Measurements from ENCODE around the gene USP20. TPM values are rescaled to one million over a fixed set of nuclear protein-coding genes. Genes with fewer than 3 reads are reported as not detected.
A peak's percentile ranks its signal among the peaks of the same experiment; 100 is the strongest.
"Not testable (repeated sequence)": the region's sequence is repeated elsewhere in the genome, so short reads cannot be mapped to it uniquely, and the experiment has no call there.

Gene USP20
- total RNA-seq, result 10 to 100 TPM; 17.3 to 75.4 (median 26.2) TPM

DNA sequence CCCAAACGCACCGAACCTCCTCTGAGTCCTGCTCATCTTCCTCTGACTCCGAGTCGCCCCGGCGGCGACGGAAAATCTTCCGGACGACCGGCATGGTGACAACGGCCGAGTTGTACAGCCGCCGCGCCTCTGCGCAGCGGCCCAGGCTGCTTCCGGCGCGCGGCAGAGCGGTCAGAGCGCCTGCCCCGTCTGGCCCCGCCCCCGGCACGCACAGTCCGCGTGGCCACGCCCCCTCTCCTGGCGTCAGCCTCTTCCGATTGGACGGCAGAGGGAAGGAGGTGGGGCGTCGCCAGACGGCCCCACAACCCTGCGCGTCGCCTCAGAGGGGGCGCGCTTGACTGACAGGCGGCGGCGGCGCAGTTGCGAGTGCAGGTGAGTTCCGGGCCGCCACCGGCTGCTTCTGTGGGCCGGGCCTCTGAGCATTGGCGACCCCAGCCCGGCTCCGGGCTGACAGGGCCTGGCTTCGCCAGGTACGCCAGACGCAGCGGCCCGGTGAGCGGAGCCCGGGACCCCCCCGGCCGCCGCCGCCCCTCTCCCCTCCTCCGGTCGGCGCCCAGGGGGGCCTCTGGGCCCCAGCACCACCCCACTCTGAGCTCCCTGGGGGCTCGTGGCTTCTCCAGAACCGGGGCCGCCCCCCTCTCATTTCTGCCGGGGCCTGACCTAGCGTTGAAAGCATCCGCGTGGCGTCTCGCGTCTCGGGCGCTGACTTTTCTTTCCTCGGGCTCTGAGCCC is at the start of gene USP20, which contains the start of gene C9orf78:
TSS of gene USP20 (plus strand) at position 331 of the 732 bp plus-strand sequence. CDS start 17,098 bp downstream, outside the sequence.
TSS of gene C9orf78 (minus strand) at position 148 of the 732 bp plus-strand sequence. CDS start at position 94, 54 bp downstream.
- Histone ChIP-seq H3K27me3 (no peaks in the 10 kb centered on the region), H3K9me3 (no peaks in the 10 kb centered on the region), H3K4me3 (peak within 1 kb of the TSS; percentile 82 to 99 (median 92)), H3K36me3 (peaks cover 11 to 32% (median 19%) of the 10 kb centered on the region in 4 donors), H3K27ac (peak within 1 kb of the TSS; percentile 79 to 95 (median 85)), H3K4me1 (peaks cover 19 to 42% (median 24%) of the 10 kb centered on the region in 4 donors)
- 1 to 7% methylated on average over 5 to 54 of the region's 81 CpGs for whole genome bisulfite sequencing, 2 donors
- peak; percentile 99 for ATAC-seq (ENCODE audit: low FRiP score in 2 of 2)
- no peak for TF ChIP-seq EP300 (IDR thresholded peaks at IDR 0.05)
- TF ChIP-seq, protein P1, sequence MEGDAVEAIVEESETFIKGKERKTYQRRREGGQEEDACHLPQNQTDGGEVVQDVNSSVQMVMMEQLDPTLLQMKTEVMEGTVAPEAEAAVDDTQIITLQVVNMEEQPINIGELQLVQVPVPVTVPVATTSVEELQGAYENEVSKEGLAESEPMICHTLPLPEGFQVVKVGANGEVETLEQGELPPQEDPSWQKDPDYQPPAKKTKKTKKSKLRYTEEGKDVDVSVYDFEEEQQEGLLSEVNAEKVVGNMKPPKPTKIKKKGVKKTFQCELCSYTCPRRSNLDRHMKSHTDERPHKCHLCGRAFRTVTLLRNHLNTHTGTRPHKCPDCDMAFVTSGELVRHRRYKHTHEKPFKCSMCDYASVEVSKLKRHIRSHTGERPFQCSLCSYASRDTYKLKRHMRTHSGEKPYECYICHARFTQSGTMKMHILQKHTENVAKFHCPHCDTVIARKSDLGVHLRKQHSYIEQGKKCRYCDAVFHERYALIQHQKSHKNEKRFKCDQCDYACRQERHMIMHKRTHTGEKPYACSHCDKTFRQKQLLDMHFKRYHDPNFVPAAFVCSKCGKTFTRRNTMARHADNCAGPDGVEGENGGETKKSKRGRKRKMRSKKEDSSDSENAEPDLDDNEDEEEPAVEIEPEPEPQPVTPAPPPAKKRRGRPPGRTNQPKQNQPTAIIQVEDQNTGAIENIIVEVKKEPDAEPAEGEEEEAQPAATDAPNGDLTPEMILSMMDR (IDR thresholded peaks at IDR 0.05), result peak in 2 of 6 experiments; percentile 26 to 40
- TF ChIP-seq POLR2AphosphoS5 (IDR thresholded peaks at IDR 0.05), result peak; percentile 93 to 97
- peak in 3 of 4 donors; percentile 88 to 97 (median 94) for TF ChIP-seq POLR2A (IDR thresholded peaks at IDR 0.05)
- DNase-seq, result peak; percentile 95 to 99

DNA sequence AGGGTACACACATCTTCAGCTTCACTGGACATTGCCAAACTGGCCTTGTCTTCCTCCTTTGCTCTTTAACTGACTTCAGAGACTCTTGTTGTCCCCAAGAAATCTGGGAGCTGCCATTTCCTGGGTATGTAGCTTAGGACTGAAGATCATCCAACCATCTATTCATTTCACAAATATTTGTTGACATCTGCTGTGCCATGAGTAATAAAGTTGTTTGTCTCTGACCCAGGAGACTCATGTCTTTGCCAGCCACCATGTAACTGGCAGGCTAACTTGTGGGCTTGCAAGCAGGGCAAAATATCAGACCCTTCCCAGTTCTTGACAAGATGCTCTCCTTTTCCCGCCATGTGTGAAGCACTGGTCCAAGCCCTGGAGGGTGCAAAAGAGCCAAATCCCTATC is 49.4 kb upstream of the USP20 start:
- H3K27me3 ChIP-seq, result no peaks in the 10 kb centered on the region
- TF ChIP-seq POLR2AphosphoS5 (IDR thresholded peaks at IDR 0.05), result no peak
- TF ChIP-seq EP300 (IDR thresholded peaks at IDR 0.05), result no peak
- TF ChIP-seq, protein P1 (IDR thresholded peaks at IDR 0.05), result no peak
- no peak for TF ChIP-seq POLR2A (IDR thresholded peaks at IDR 0.05)
- DNase-seq, result no peak

DNA sequence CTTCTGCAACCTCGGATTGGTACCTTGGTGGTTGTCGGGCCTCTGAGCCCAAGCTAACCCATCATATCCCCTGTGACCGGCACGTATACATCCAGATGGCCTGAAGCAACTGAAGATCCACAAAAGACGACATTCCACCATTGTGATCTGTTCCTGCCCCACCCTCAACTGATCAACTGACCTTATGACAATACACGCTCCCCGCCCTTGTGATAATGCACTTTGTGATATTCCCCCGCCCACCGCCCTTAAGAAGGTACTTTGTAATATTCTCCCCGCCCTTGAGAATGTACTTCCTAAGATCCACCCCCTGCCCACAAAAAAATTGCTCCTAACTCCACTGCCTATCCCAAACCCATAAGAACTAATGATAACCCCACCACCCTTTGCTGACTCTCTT is 48.8 kb upstream of the USP20 start:
- 66 to 85% methylated on average over 10 of the region's 10 CpGs for WGBS, 2 donors
- H3K4me3 ChIP-seq, result no peak overlapping the region
- no peak overlapping the region for H3K27ac ChIP-seq
- ATAC-seq (ENCODE audit: low FRiP score in 2 of 2) (no peak), DNase-seq (no peak)
- H3K9me3 ChIP-seq, result no peaks in the 10 kb centered on the region
- no peaks in the 10 kb centered on the region for H3K36me3 ChIP-seq
- H3K4me1 ChIP-seq, result no peaks in the 10 kb centered on the region
- no peaks in the 10 kb centered on the region for H3K27me3 ChIP-seq
- no peak for TF ChIP-seq EP300 (IDR thresholded peaks at IDR 0.05)
- no peak for TF ChIP-seq POLR2AphosphoS5 (IDR thresholded peaks at IDR 0.05)
- TF ChIP-seq, protein P1 (IDR thresholded peaks at IDR 0.05), result no peak
- no peak for TF ChIP-seq POLR2A (IDR thresholded peaks at IDR 0.05)

More for the DNA sequence above, 49.4 kb upstream of the USP20 start:
- Histone ChIP-seq H3K9me3 (no peaks in the 10 kb centered on the region), H3K36me3 (no peaks in the 10 kb centered on the region), H3K4me1 (no peaks in the 10 kb centered on the region), H3K4me3 (no peak overlapping the region), H3K27ac (no peak overlapping the region)
- 89 to 100% methylated on average over 1 of the region's 1 CpG for WGBS, 2 donors
- no peak for ATAC-seq (ENCODE audit: low FRiP score in 2 of 2)

DNA sequence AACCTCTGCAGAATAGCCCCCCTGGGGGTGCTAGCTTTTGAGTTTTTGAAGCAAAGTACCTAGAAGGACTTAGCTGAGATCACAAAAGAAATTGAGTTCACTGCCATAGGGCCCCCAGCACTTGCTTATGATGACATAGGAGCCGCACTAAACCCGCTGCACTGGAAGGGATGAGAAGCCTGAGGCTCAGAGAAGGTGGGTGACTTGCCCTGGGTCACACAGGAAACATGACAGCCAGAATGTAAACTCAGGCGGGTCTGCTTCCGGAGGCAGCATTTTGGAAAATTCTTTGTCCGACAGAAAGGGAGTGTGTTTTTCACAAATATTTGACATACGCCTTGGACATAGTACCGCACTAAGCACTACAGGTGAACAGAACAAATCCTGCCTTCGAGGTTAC is 40.7 kb upstream of the USP20 start:
- no peak for ATAC-seq (ENCODE audit: low FRiP score in 2 of 2)
- no peak overlapping the region for H3K4me3 ChIP-seq
- H3K27ac ChIP-seq, result no peak overlapping the region
- no peaks in the 10 kb centered on the region for H3K27me3 ChIP-seq
- no peaks in the 10 kb centered on the region for H3K4me1 ChIP-seq
- DNase-seq, result no peak
- H3K36me3 ChIP-seq, result no peaks in the 10 kb centered on the region
- TF ChIP-seq POLR2A (IDR thresholded peaks at IDR 0.05), result no peak
- WGBS, 2 donors, result 78 to 81% methylated on average over 8 of the region's 8 CpGs
- no peaks in the 10 kb centered on the region for H3K9me3 ChIP-seq

DNA sequence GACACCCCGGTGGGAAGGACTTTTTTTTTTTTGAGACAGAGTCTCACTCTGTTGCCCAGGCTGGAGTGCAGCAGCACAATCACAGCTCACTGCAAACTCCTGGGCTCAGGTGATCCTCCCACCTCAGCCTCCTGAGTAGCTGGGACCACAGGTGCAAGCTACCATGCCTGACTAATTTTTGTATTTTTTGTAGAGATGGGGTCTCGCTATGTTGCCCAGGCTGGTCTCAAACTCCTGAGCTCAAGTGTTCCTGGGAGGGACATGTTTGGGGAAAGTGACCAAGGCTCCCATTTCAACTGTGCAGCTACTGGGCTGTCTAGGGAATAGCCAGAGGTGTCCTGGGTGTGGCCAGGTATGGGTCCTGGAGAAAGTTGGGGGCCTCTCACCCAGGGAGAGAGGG is 39.2 kb upstream of the USP20 start:
- H3K36me3 ChIP-seq; H3K27me3 ChIP-seq; H3K27ac ChIP-seq; H3K4me3 ChIP-seq; H3K9me3 ChIP-seq; DNase-seq; ATAC-seq (ENCODE audit: low FRiP score in 2 of 2); H3K4me1 ChIP-seq: not testable (repeated sequence)
- whole genome bisulfite sequencing, 2 donors, result 89 to 92% methylated on average over 2 of the region's 2 CpGs

Measured in upper lobe of left lung (tissue), 6 donors.